Muscle layer of duodenum (tissue), 2 donors: ENCODE results near the gene MELTF.

Experiments
- H3K27ac ChIP-seq: one replicate; pipeline ENCODE4 v1.7.0; 2013; ENCODE audit warnings: mild to moderate bottlenecking, low read length
- H3K27me3 ChIP-seq: one replicate; pipeline ENCODE4 v1.7.0; 2013; ENCODE audit warnings: low read depth, mild to moderate bottlenecking, control low read depth, low read length
- H3K36me3 ChIP-seq, 2 donors: one replicate each; pipeline ENCODE4 v1.7.0; 2013; ENCODE audit warnings: low read length in 2 of 2, control low read depth in 1 of 2, mild to moderate bottlenecking in 1 of 2; ENCODE audit not compliant: insufficient read depth in 2 of 2, control insufficient read depth in 1 of 2
- H3K4me1 ChIP-seq, 2 donors: one replicate each; pipeline ENCODE4 v1.7.0; 2013; ENCODE audit warnings: low read length in 2 of 2, mild to moderate bottlenecking in 2 of 2, control low read depth in 1 of 2, moderate library complexity in 1 of 2; ENCODE audit not compliant: insufficient read depth in 2 of 2, control insufficient read depth in 1 of 2
- H3K4me3 ChIP-seq, 2 donors: one replicate each; pipeline ENCODE4 v1.7.0; 2013; ENCODE audit warnings: low read length in 2 of 2, low read depth in 1 of 2, mild to moderate bottlenecking in 1 of 2
- H3K9me3 ChIP-seq, 2 donors: one replicate each; pipeline ENCODE4 v1.7.0; 2013; ENCODE audit warnings: low read length in 2 of 2, control low read depth in 1 of 2, mild to moderate bottlenecking in 1 of 2; ENCODE audit not compliant: control insufficient read depth in 1 of 2
- donor health status: healthy.

MELTF gene

GRCh38 chr3:196985954-196986885 is 43.4 kb downstream of the MELTF start:
- Histone ChIP-seq H3K4me3 (no peak overlapping the region), H3K36me3 (no peaks in the 10 kb centered on the region), H3K4me1 (no peaks in the 10 kb centered on the region), H3K9me3 (peaks cover 5 to 7% of the 10 kb centered on the region in 2 donors), H3K27me3 (no peaks in the 10 kb centered on the region), H3K27ac (no peak overlapping the region)

DNA sequence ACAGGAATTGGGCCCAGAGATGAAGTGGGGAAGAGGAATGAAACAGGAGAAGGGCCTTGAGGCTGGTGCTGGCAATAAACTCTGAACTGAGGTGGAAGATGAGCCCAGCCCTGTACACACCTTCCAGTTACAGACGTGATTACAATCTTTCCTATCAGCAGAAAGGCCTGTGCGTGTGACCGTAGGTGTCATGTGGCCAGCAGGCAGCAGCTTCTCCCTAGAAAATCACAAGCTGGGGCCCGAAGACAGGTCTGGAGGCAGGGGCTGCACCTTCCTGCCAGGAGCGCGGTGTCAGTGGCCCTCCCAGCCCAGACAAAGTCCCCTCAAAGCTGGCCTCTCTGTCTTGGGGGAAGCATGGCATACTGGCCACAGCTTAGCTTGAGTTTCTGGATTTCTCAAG is 44.3 kb downstream of the MELTF start:
- H3K9me3 ChIP-seq = peaks cover 5 to 7% of the 10 kb centered on the region in 2 donors
- H3K4me1 ChIP-seq = no peaks in the 10 kb centered on the region
- H3K36me3 ChIP-seq = no peaks in the 10 kb centered on the region
- H3K27ac ChIP-seq = no peak overlapping the region
- H3K4me3 ChIP-seq = no peak overlapping the region
- no peaks in the 10 kb centered on the region for H3K27me3 ChIP-seq

GRCh38 chr3:196983186-196983585 is 46.4 kb downstream of the MELTF start:
- H3K9me3 ChIP-seq = peaks cover 5 to 7% of the 10 kb centered on the region in 2 donors
- no peaks in the 10 kb centered on the region for H3K4me1 ChIP-seq
- no peak overlapping the region for H3K27ac ChIP-seq
- no peaks in the 10 kb centered on the region for H3K36me3 ChIP-seq
- no peaks in the 10 kb centered on the region for H3K27me3 ChIP-seq
- no peak overlapping the region for H3K4me3 ChIP-seq

- Histone ChIP-seq H3K4me1 (no peaks in the 10 kb centered on the region), H3K36me3 (no peaks in the 10 kb centered on the region), H3K27me3 (no peaks in the 10 kb centered on the region), H3K27ac (no peak overlapping the region), H3K9me3 (peaks cover 5 to 7% of the 10 kb centered on the region in 2 donors), H3K4me3 (no peak overlapping the region)
Measured at GRCh38 chr3:196981657-196982056, 48.0 kb downstream of the MELTF start.

- no peaks in the 10 kb centered on the region for H3K4me1 ChIP-seq
Measured at GRCh38 chr3:196979545-196979944, 50.1 kb downstream of the MELTF start.

GRCh38 chr3:196976941-196977340 is 52.7 kb downstream of the MELTF start:
- no peak overlapping the region for H3K27ac ChIP-seq
- H3K4me3 ChIP-seq = no peak overlapping the region
- no peaks in the 10 kb centered on the region for H3K4me1 ChIP-seq
- H3K27me3 ChIP-seq = no peaks in the 10 kb centered on the region
- H3K9me3 ChIP-seq = no peaks in the 10 kb centered on the region
- no peaks in the 10 kb centered on the region for H3K36me3 ChIP-seq

More at GRCh38 chr3:196979545-196979944, 50.1 kb downstream of the MELTF start:
- Histone ChIP-seq H3K9me3 (peaks cover 5 to 7% of the 10 kb centered on the region in 2 donors), H3K27ac (no peak overlapping the region), H3K27me3 (no peaks in the 10 kb centered on the region), H3K36me3 (no peaks in the 10 kb centered on the region), H3K4me3 (no peak overlapping the region)

GRCh38 chr3:196975349-196975748 is 54.3 kb downstream of the MELTF start:
- H3K27ac ChIP-seq = no peak overlapping the region
- no peaks in the 10 kb centered on the region for H3K9me3 ChIP-seq
- H3K4me1 ChIP-seq = no peaks in the 10 kb centered on the region
- no peaks in the 10 kb centered on the region for H3K27me3 ChIP-seq
- no peak overlapping the region for H3K4me3 ChIP-seq
- no peaks in the 10 kb centered on the region for H3K36me3 ChIP-seq

DNA sequence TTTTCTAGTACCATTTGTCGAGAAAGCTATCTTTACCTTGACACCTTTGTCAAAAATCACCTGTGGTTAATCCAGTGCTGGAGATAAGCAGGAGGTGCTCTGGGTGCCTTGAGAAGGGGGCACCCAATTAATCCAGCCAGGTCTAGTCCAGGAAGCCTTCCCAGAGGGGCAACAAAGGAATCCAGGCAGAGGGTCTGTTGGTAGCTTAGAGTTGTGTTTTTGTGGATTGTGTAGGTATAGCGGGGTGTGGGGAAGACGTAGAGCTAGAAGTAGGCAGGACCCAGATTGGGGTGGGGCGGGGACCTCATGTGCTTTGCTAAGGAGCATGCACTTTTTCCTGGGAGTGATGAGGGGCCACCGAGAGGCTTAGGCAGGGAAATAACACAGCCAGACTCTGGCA is 55.0 kb downstream of the MELTF start:
- Histone ChIP-seq H3K4me1 (no peaks in the 10 kb centered on the region), H3K27ac (no peak overlapping the region)

DNA sequence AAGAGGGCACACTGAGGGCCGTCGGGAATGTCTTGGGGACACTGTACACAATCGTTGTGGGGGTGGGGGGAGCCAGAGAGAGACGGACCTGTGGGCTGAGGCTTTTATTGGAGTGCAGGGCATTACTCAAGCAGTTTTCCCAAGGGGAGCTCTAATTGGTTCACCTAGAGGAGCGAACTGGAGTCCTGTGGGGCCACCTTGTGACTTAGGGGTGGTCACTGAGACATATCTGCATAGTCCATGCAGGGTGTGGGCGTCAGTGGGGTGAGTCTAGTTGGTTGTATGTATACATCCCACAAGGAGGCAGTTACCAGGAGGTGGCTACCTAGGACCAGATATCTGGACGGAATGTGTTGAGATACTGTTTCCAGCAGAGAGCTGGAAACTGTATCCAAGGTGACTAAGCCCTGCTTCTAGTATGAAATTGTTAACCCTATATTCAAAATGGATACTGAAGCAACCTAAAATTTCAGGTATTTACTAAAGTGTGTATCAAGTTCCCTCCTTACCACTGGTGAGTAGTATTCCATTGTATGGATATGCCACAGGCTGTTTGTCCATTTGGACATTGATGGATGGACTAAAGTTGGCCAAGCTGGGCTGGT is 58.4 kb downstream of the MELTF start:
- H3K36me3 ChIP-seq = no peaks in the 10 kb centered on the region
- H3K4me3 ChIP-seq = no peak overlapping the region
- peaks cover 5 to 11% of the 10 kb centered on the region in 2 donors for H3K4me1 ChIP-seq
- no peaks in the 10 kb centered on the region for H3K9me3 ChIP-seq
- no peak overlapping the region for H3K27ac ChIP-seq
- no peaks in the 10 kb centered on the region for H3K27me3 ChIP-seq

More for the DNA sequence above, 55.0 kb downstream of the MELTF start:
- Histone ChIP-seq H3K9me3 (no peaks in the 10 kb centered on the region), H3K36me3 (no peaks in the 10 kb centered on the region), H3K4me3 (no peak overlapping the region), H3K27me3 (no peaks in the 10 kb centered on the region)

GRCh38 chr3:196970547-196971093 is 59.0 kb downstream of the MELTF start:
- no peak overlapping the region for H3K27ac ChIP-seq
- peaks cover 5 to 11% of the 10 kb centered on the region in 2 donors for H3K4me1 ChIP-seq
- H3K36me3 ChIP-seq = no peaks in the 10 kb centered on the region
- H3K27me3 ChIP-seq = no peaks in the 10 kb centered on the region
- H3K4me3 ChIP-seq = no peak overlapping the region
- H3K9me3 ChIP-seq = no peaks in the 10 kb centered on the region
